HepG2 (cell line): ENCODE measurements around the gene CDK5RAP2. TPM values are rescaled to one million over a fixed set of nuclear protein-coding genes. Genes with fewer than 3 reads are reported as not detected.

ENCODE experiments used
- ATAC-seq: fragments of 200-7000 bp; cut with Tn5 transposase; 3 replicates; pipeline ENCODE4 v1.9.1; 2020; ENCODE audit warnings: mild to moderate bottlenecking, moderate library complexity
- BruUV-seq: library from RNA; stranded (reverse); fragments of 400-500 nt; replicated peaks from 2 replicates; lab custom pipeline; 2021; lab: Mats Ljungman, UMichigan
- CTCF ChIA-PET: fragments of 300-600 bp; formaldehyde crosslinking; extraction: SDS; loops from one replicate; lab custom pipeline; 2021; ENCODE audit warnings: low total read pairs, inconsistent platforms, low intra/inter-chr PET ratio; lab: Yijun Ruan, JAX
- POLR2A ChIA-PET: fragments of 350-600 bp; sonication (Branson Sonifier 250); formaldehyde crosslinking; loops from one replicate; lab custom pipeline; 2020; ENCODE audit warnings: antibody characterized with exemption, inconsistent platforms; lab: Yijun Ruan, JAX
- DNase-seq: peaks from one replicate; pipeline ENCODE4 v3.0.0-alpha.2; 2015; ENCODE audit warnings: low spot score
- FAIRE-seq: peaks from 3 replicates; lab custom pipeline; 2011; peaks lifted over from hg19 to GRCh38; lab: Jason Lieb, UNC
- H2AFZ ChIP-seq: one replicate; pipeline ENCODE4 v1.6.1; 2011; ENCODE audit warnings: low read length, inconsistent platforms
- H3K27ac ChIP-seq: fragments of 300-600 bp; 3 replicates; pipeline ENCODE4 v1.8.0; 2011; ENCODE audit warnings: mixed run types, mild to moderate bottlenecking, mixed read lengths, low read length, inconsistent platforms; ENCODE audit not compliant: insufficient read depth; ENCODE audit errors: extremely low read length
- H3K27me3 ChIP-seq, 2 experiments: fragments of 200-600 bp in 1 of 2; 2 replicates in 1 of 2; 3 replicates in 1 of 2; pipeline versions ENCODE4 v1.6.0 to v1.8.0; 2011; ENCODE audit warnings: low read length in 2 of 2, mild to moderate bottlenecking in 2 of 2, moderate library complexity in 2 of 2, inconsistent platforms in 1 of 2; ENCODE audit not compliant: insufficient read depth in 2 of 2, control insufficient read depth in 1 of 2
- H3K36me3 ChIP-seq, 2 experiments: fragments of 200-600 bp in 1 of 2; replicated peaks in 1 of 2; 2 replicates in 1 of 2; 3 replicates in 1 of 2; pipeline versions ENCODE4 v1.5.1 to v1.8.0; 2011; ENCODE audit warnings: low read length in 2 of 2, inconsistent platforms in 1 of 2; ENCODE audit not compliant: insufficient read depth in 2 of 2, control insufficient read depth in 1 of 2
- H3K4me1 ChIP-seq: 2 replicates; pipeline ENCODE4 v1.5.1; 2012; ENCODE audit warnings: low read length, inconsistent platforms; ENCODE audit not compliant: insufficient read depth
- H3K4me2 ChIP-seq: 2 replicates; pipeline ENCODE4 v1.6.0; 2011; ENCODE audit warnings: low read depth, low read length, inconsistent platforms
- H3K4me3 ChIP-seq, 3 experiments: fragments of 200-600 bp in 1 of 3; sonication (generic), shearing (Covaris generic) in 1 of 3; replicated peaks in 1 of 3; 2 replicates each; pipeline ENCODE4 v1.5.1; 2011 to 2016; ENCODE audit warnings: low read length in 3 of 3, inconsistent platforms in 2 of 3, low read depth in 2 of 3, mild to moderate bottlenecking in 2 of 3, control low read depth in 1 of 3, mixed read lengths in 1 of 3; ENCODE audit not compliant: insufficient read depth in 1 of 3
- H3K79me2 ChIP-seq: one replicate; pipeline ENCODE4 v1.6.1; 2011; ENCODE audit warnings: low read length, inconsistent platforms; ENCODE audit not compliant: insufficient read depth
- H3K9ac ChIP-seq: 2 replicates; pipeline ENCODE4 v1.6.0; 2011; ENCODE audit warnings: mild to moderate bottlenecking, low read depth, low read length, inconsistent platforms; ENCODE audit not compliant: insufficient read depth
- H3K9me3 ChIP-seq: 2 replicates; pipeline ENCODE4 v1.5.1; 2012; ENCODE audit warnings: mild to moderate bottlenecking, low read length
- H4K20me1 ChIP-seq: 2 replicates; pipeline ENCODE4 v1.6.0; 2011; ENCODE audit warnings: inconsistent platforms, mild to moderate bottlenecking, low read length, moderate library complexity; ENCODE audit not compliant: insufficient read depth
- FOXK2 ChIP-seq: fragments of 450-650 bp; IDR thresholded peaks from 2 replicates; pipeline ENCODE4 v1.6.1; 2016
- KDM5B ChIP-seq: sonication (generic); formaldehyde crosslinking; IDR thresholded peaks from 2 replicates; pipeline ENCODE4 v1.4.0; 2020; ENCODE audit warnings: missing genetic modification reagents, mild to moderate bottlenecking, borderline replicate concordance
- KLF15 ChIP-seq: sonication (generic); formaldehyde crosslinking; IDR thresholded peaks from 2 replicates; pipeline ENCODE4 v1.8.1; 2023; ENCODE audit warnings: borderline replicate concordance, mild to moderate bottlenecking, inconsistent platforms, missing genetic modification reagents, mixed read lengths
- THAP11 ChIP-seq: IDR thresholded peaks from 2 replicates; pipeline ENCODE4 v1.6.1; 2016; ENCODE audit warnings: missing biosample characterization, missing genetic modification reagents
- ZC3H4 ChIP-seq: sonication (generic); formaldehyde crosslinking; IDR thresholded peaks from 2 replicates; pipeline ENCODE4 v1.4.0; 2020; ENCODE audit warnings: missing genetic modification reagents, borderline replicate concordance
- ZKSCAN1 ChIP-seq: fragments of 150-350 bp; IDR thresholded peaks from 2 replicates; pipeline ENCODE4 v1.6.1; 2014; ENCODE audit warnings: low read length
- WGBS: methylation state at CpG from one replicate; pipeline ENCODE4 v1.1.6; 2017; ENCODE audit warnings: low lambda C conversion rate; 5-methylcytosine and 5-hydroxymethylcytosine counted together
- in situ Hi-C: cut with HindIII; loops from 2 replicates; pipeline ENCODE4 v1.10.0; 2017; ENCODE audit warnings: low pct_unique_long_range_greater_than_20kb; ENCODE audit not compliant: extremely low pct_ligation_motif_present
- intact Hi-C: fragments of 100-400 bp; cut with micrococcal nuclease; formaldehyde crosslinking; loops from one replicate; pipeline ENCODE4 v1.10.0; 2022; ENCODE audit not compliant: unreplicated experiment
- polyA plus RNA-seq, 8 experiments: library from polyadenylated mRNA; depleted of rRNA in 3 of 8; stranded (reverse) in 7 of 8; unstranded in 1 of 8; fragments of >200 nt; fragmentation: Illumina TruSeq in 4 of 8; extraction: Trizol in 4 of 8; gene quantifications; 2 replicates each; pipeline versions ENCODE4 v1.2.1 to v1.2.3, GENCODE V29; 2011 to 2016; ENCODE audit warnings: low read depth in 4 of 8, missing spikeins in 1 of 8, mixed read lengths in 1 of 8; ENCODE audit not compliant: insufficient read depth in 1 of 8
- total RNA-seq, 5 experiments: library from RNA; depleted of rRNA; stranded (reverse); fragments of >200 nt; fragmentation: Illumina TruSeq; extraction: Trizol; gene quantifications; 2 replicates each; pipeline ENCODE4 v1.2.3, GENCODE V29; 2016; ENCODE audit warnings: low read depth in 1 of 5

The CDK5RAP2 gene
- total and polyA plus RNA-seq, 2 of the 13 experiments (the other 11 are each of a cell fraction or from before 2014, with no cell fraction given) = 31.8 to 42.2 TPM

DNA sequence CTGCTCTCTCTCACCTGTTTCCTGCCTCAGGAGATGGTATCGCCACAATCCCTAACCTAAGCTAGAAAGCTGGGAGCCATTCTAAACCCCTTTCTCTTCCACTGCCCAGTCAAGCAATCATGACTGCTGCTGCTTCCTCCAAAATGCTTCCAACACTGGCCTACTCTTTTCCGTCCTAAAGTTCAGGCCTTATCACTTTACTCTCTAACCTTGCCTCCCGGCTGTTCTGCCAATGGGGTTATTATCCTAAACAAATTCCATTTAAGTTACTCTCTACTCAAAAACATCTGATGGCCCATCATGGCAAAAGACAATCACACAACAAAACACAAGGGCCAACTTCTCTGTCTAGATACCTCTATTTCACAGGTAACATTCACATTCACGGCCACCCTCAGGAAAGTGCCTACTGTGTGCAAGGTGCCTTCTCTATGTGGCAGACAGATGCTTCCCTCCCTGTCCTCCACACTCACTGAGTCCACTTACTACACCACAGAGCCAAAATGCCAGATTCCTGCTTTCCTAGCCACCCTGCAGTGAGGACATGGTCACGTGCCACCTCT lies 168.0 kb downstream of the CDK5RAP2 start:
- Histone ChIP-seq H4K20me1 (no peaks in the 10 kb centered on the region), H3K4me1 (0 out of 2 replicates have a peak, but pooled peaks cover 6% of the 10 kb centered on the region), H3K79me2 (no peaks in the 10 kb centered on the region), H3K27ac (no peak overlapping the region), H3K9ac (no peak overlapping the region), H3K9me3 (no peaks in the 10 kb centered on the region), H3K4me3 (no peak overlapping the region), H3K4me2 (no peak overlapping the region), H3K27me3 (no peaks in the 10 kb centered on the region), H3K36me3 (peaks cover 38 to 86% of the 10 kb centered on the region in 2 experiments), H2AFZ (no peak overlapping the region)
- CTCF ChIA-PET = no interaction called here
- ATAC-seq (no peak), DNase-seq (no peak), FAIRE-seq (no peak)
- intact Hi-C loops = no loop called here
- WGBS = 98% methylated on average over 5 of the region's 5 CpGs
- BruUV-seq = no TSS peak
- TF ChIP-seq ZKSCAN1 (peak; percentile 59; the same call in 1 of the 2 replicates), KLF15 (CRISPR knock-in tag) (no peak)
- POLR2A ChIA-PET = no interaction called here
- in situ Hi-C loops = no loop called here

DNA sequence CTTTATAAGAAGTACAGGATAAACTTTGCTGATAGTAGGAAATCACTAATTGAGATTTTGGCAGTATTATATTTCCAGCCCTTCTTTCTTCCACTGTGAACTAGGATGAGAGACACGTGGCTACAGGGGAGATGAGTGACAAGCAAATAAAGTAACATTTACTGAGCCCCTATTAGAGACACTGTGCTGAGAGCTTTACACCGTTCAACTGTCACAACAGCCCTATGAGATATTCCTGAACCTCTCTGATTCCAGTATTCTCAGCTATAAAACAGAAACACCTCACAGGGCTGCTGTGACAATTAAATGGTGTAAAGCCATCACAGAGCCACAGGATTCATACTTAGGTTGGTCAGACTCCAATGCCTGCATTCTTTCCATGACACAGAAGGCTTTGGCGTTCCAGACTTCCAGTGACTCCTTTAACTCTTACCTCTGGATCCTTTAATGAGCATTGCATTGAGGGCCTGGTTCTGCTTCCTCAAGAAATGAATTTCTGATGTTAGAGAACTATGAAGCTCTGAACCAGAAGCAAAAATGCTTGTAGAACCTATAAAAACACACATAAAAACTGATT lies 169.0 kb downstream of the CDK5RAP2 start:
- Histone ChIP-seq H3K9ac (no peak overlapping the region), H3K36me3 (peaks cover 38 to 90% of the 10 kb centered on the region in 2 experiments), H3K27ac (no peak overlapping the region), H3K27me3 (no peaks in the 10 kb centered on the region), H2AFZ (no peak overlapping the region), H3K4me3 (no peak overlapping the region), H4K20me1 (no peaks in the 10 kb centered on the region), H3K9me3 (no peaks in the 10 kb centered on the region), H3K4me1 (0 out of 2 replicates have a peak, but pooled peaks cover 6% of the 10 kb centered on the region), H3K4me2 (no peak overlapping the region), H3K79me2 (no peaks in the 10 kb centered on the region)
- WGBS = 90% methylated on average over 3 of the region's 3 CpGs
- FAIRE-seq (no peak), DNase-seq (no peak), ATAC-seq (no peak)
- TF ChIP-seq FOXK2 (no peak), THAP11 (CRISPR knock-in tag) (no peak), KDM5B (CRISPR knock-in tag) (no peak), ZC3H4 (CRISPR knock-in tag) (no peak)
- ChIA-PET POLR2A (no interaction called here), CTCF (no interaction called here)
- BruUV-seq = no TSS peak
- intact Hi-C loops = no loop called here
- in situ Hi-C loops = no loop called here
